GM21528 (cell line): ENCODE data around the gene ZKSCAN1.
A peak's percentile ranks its signal among the peaks of the same experiment; 100 is the strongest.

Experiments used
- ATAC-seq: cut with Tn5 transposase; IDR thresholded peaks from one replicate; pipeline ENCODE4 v1.9.1; 2021; ENCODE audit warnings: mild to moderate bottlenecking, moderate library complexity; ENCODE audit not compliant: unreplicated experiment, low FRiP score

Gene ZKSCAN1

GRCh38 chr7:100074841-100075240 is 59.4 kb downstream of the ZKSCAN1 start:
- no peak for ATAC-seq

- ATAC-seq: no peak
Observed at GRCh38 chr7:100075418-100075817, 60.0 kb downstream of the ZKSCAN1 start.

- no peak for ATAC-seq
Observed at GRCh38 chr7:100077205-100077604, 61.8 kb downstream of the ZKSCAN1 start.

- ATAC-seq: no peak
Observed at GRCh38 chr7:100079024-100079560, 63.7 kb downstream of the ZKSCAN1 start.

- ATAC-seq: peak; percentile 20
Observed at GRCh38 chr7:100080907-100081534, 65.6 kb downstream of the ZKSCAN1 start.

- peak; percentile 76 for ATAC-seq
Observed at GRCh38 chr7:100081535-100082102, 66.2 kb downstream of the ZKSCAN1 start, which contains the start of gene ZNF3. TSS of gene ZNF3 (minus strand) at chr7:100081723. CDS start at chr7:100077357, 4,366 bp downstream.

GRCh38 chr7:100082978-100083377 is 67.6 kb downstream of the ZKSCAN1 start:
- ATAC-seq: no peak

- ATAC-seq: no peak
Observed at GRCh38 chr7:100085515-100085914, 70.1 kb downstream of the ZKSCAN1 start.

- no peak for ATAC-seq
Observed at GRCh38 chr7:100087055-100087750, 71.8 kb downstream of the ZKSCAN1 start.

GRCh38 chr7:100088095-100088620 is 72.8 kb downstream of the ZKSCAN1 start:
- no peak for ATAC-seq

GRCh38 chr7:100088621-100089457 is 73.4 kb downstream of the ZKSCAN1 start, which contains the start of gene COPS6:
TSS of gene COPS6 (plus strand) at chr7:100088969. CDS start at chr7:100088991, 22 bp downstream.
- no peak for ATAC-seq

- ATAC-seq: no peak
Observed at GRCh38 chr7:100089458-100090196, 74.2 kb downstream of the ZKSCAN1 start.

GRCh38 chr7:100090527-100091410 is 75.4 kb downstream of the ZKSCAN1 start:
- no peak for ATAC-seq
